ENCODE measurements around the gene ALDH9A1.

- TF ChIP-seq CTCF (IDR thresholded peaks at IDR 0.05) (no peak), MAX (IDR thresholded peaks at IDR 0.05) (no peak), CHD2 (IDR thresholded peaks at IDR 0.05; ENCODE audit: low read length, partially characterized antibody) (no peak), RAD21 (conservative IDR thresholded peaks at IDR 0.05 in 1 of 2, IDR thresholded peaks at IDR 0.05 in 1 of 2) (no peak), TFCP2L1 (CRISPR knock-in tag; IDR thresholded peaks at IDR 0.05) (no peak), FOSB (CRISPR knock-in tag; IDR thresholded peaks at IDR 0.05) (no peak), KDM1A (IDR thresholded peaks at IDR 0.05; ENCODE audit: low read depth) (no peak), ESRRA (IDR thresholded peaks at IDR 0.05; ENCODE audit: borderline replicate concordance, low read length) (no peak), ZSCAN20 (CRISPR knock-in tag; IDR thresholded peaks at IDR 0.05) (no peak), CBX2 (IDR thresholded peaks at IDR 0.05; ENCODE audit: borderline replicate concordance, low read depth) (no peak)
Measured at GRCh38 chr1:165699577-165699976, 1.2 kb upstream of the ALDH9A1 start.
